Hepatocyte (in vitro differentiated cells): Measurements from ENCODE around the gene SPACA7.

Source experiments
- EZH2 ChIP-seq: fragments of 200-600 bp; sonication (generic); IDR thresholded peaks from 2 replicates; pipeline ENCODE4 v1.6.1; 2016; ENCODE audit warnings: antibody characterized with exemption, mild to moderate bottlenecking, borderline replicate concordance
- EZH2phosphoT487 ChIP-seq: fragments of 200-600 bp; sonication (generic); IDR thresholded peaks from one replicate; pipeline ENCODE4 v1.6.1; 2018; ENCODE audit warnings: antibody characterized with exemption, mild to moderate bottlenecking, low read depth, moderate library complexity; ENCODE audit not compliant: unreplicated experiment, severe bottlenecking
- TF ChIP-seq, protein P1 (sequence below): fragments of 200-600 bp; sonication (generic); IDR thresholded peaks from 2 replicates; pipeline ENCODE4 v1.5.1; 2016; ENCODE audit warnings: antibody characterized with exemption, mild to moderate bottlenecking; ENCODE audit not compliant: poor library complexity

DNA sequence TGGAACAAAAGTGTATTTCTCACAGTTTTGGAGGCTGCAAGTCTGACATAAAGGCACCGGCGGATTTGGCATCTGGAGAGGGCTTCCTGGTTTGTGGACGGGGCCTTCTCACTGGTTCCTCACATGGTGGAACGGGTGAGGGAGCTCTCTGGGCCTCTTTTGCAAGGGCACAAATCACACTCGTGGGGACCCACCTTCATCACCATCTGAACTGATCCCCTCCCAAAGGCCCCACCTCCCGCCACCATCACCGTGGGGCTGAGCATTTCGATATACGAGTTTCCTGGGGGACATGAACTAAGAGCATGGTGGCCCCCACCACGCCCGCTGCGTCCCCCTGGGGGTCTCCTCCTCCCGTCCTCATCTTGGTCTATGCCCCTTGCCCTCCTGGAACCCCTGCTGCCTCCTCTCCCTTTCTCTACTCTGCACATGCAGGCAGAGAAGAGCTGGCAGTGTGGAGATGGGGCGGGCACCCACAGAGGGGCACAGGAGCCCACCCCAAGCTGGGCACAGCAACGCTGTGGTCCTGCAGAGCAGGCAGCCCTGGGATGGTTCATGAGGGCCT is 20.8 kb upstream of the SPACA7 start:
- TF ChIP-seq, protein P1, sequence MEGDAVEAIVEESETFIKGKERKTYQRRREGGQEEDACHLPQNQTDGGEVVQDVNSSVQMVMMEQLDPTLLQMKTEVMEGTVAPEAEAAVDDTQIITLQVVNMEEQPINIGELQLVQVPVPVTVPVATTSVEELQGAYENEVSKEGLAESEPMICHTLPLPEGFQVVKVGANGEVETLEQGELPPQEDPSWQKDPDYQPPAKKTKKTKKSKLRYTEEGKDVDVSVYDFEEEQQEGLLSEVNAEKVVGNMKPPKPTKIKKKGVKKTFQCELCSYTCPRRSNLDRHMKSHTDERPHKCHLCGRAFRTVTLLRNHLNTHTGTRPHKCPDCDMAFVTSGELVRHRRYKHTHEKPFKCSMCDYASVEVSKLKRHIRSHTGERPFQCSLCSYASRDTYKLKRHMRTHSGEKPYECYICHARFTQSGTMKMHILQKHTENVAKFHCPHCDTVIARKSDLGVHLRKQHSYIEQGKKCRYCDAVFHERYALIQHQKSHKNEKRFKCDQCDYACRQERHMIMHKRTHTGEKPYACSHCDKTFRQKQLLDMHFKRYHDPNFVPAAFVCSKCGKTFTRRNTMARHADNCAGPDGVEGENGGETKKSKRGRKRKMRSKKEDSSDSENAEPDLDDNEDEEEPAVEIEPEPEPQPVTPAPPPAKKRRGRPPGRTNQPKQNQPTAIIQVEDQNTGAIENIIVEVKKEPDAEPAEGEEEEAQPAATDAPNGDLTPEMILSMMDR = no peak
- TF ChIP-seq EZH2 (no peak), EZH2phosphoT487 (no peak)
